ENCODE results near the gene NKX1-1. TPM values are rescaled to one million over a fixed set of nuclear protein-coding genes. Genes with fewer than 3 reads are reported as not detected.

NKX1-1 gene
- total RNA-seq, 4 donors from 2014 or later: not detected

DNA sequence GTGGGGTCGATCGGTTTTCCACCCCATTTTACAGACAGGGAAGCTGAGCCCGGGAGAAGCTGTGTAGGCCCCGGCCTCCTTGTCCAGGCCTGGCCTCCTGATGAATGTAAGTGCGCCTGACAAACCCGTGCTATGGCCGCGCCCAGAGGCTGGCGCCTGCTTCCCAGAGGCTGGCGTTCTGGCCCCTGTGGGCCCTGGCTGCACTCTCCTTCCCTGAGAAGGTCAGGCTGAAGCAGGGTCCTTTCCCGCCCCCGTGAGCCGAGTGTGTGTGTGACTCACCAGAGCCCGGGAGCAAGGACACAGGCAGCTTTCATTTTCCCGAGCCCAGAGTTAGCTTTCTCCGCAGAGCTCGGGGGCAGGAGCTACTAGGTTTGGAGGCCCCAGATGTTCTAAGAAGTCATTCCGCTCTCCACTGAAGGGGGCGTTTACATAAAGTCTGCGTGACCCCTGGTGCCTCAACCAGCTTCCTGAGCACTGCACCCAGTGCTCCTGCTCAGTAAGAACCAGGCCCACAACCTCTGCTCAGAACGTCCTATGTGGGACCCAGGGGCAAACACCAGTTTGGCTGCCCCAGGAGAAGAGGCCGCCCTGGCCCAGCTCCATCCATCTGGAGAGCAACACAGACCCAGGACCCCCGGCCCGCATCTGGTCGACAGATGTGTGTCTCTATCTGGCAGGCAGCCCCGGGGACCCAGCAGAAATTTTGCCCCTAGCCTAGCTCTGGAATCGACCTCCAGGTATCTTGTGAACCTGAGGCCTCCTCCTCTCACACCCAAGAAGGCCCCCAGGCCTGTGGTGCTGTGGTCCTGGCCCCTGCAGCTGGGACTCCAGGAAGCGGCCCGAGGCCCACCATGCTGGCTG lies 45.6 kb downstream of the NKX1-1 start:
- no peak for DNase-seq (ENCODE audit: low spot score in 2 of 2)
- Histone ChIP-seq H3K4me1 (peaks cover 7% of the 10 kb centered on the region), H3K9me3 (no peaks in the 10 kb centered on the region), H3K27ac (no peak overlapping the region), H3K4me3 (no peak overlapping the region), H3K27me3 (no peaks in the 10 kb centered on the region), H3K36me3 (peaks cover 37% of the 10 kb centered on the region)
- WGBS: 82% methylated on average over 15 of the region's 29 CpGs
- TF ChIP-seq, protein P1, sequence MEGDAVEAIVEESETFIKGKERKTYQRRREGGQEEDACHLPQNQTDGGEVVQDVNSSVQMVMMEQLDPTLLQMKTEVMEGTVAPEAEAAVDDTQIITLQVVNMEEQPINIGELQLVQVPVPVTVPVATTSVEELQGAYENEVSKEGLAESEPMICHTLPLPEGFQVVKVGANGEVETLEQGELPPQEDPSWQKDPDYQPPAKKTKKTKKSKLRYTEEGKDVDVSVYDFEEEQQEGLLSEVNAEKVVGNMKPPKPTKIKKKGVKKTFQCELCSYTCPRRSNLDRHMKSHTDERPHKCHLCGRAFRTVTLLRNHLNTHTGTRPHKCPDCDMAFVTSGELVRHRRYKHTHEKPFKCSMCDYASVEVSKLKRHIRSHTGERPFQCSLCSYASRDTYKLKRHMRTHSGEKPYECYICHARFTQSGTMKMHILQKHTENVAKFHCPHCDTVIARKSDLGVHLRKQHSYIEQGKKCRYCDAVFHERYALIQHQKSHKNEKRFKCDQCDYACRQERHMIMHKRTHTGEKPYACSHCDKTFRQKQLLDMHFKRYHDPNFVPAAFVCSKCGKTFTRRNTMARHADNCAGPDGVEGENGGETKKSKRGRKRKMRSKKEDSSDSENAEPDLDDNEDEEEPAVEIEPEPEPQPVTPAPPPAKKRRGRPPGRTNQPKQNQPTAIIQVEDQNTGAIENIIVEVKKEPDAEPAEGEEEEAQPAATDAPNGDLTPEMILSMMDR (IDR thresholded peaks at IDR 0.05): no peak
- TF ChIP-seq POLR2AphosphoS5 (IDR thresholded peaks at IDR 0.05) (no peak), EP300 (IDR thresholded peaks at IDR 0.05) (no peak), POLR2A (IDR thresholded peaks at IDR 0.05) (no peak)

DNA sequence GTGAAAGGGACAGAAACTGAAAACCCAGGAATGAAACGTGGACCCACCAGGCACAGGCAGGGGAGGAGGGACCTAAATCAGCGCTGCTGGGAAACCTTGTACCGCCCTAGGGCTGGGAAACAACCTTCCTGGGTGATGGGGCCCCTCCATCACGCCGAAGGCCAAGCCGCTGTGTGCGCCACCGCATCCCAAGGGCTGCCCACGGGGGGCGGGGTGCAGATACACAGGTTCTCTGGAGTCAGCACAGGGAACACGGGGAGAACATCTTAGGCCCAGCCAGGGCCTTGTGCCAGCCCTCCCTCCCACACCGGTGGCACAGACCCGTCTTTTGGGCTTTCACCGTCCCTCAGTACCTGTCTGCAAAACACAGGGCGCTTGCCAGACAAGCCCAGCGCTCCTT lies 46.3 kb downstream of the NKX1-1 start:
- no peaks in the 10 kb centered on the region for H3K9me3 ChIP-seq
- H3K36me3 ChIP-seq: peaks cover 41% of the 10 kb centered on the region
- no peak overlapping the region for H3K4me3 ChIP-seq
- peaks cover 5% of the 10 kb centered on the region for H3K4me1 ChIP-seq
- TF ChIP-seq, protein P1 (IDR thresholded peaks at IDR 0.05): no peak
- TF ChIP-seq EP300 (IDR thresholded peaks at IDR 0.05) (no peak), POLR2AphosphoS5 (IDR thresholded peaks at IDR 0.05) (no peak)
- no peak for DNase-seq (ENCODE audit: low spot score in 2 of 2)
- WGBS: 100% methylated on average over 5 of the region's 16 CpGs
- no peak overlapping the region for H3K27ac ChIP-seq
- no peaks in the 10 kb centered on the region for H3K27me3 ChIP-seq

DNA sequence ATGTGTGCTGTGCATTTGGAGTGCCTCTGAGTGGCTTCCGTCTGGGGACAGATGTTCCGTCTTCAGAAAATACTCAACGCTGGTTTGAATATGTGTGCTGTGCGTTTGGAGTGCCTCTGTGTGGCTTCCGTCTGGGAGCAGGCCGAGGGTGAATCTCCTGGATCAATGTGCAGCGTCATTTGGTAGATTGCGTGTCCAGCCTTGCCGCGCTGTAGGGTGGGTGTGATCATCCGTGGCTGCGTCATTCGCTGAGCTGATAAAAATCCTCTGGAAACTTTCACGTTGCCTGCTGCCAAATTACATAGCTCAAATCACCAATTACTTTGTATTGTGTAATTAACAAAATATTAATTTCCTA lies 47.1 kb downstream of the NKX1-1 start:
- no peaks in the 10 kb centered on the region for H3K27me3 ChIP-seq
- peaks cover 46% of the 10 kb centered on the region for H3K36me3 ChIP-seq
- H3K4me3 ChIP-seq: no peak overlapping the region
- no peaks in the 10 kb centered on the region for H3K4me1 ChIP-seq
- 80% methylated on average over 14 of the region's 14 CpGs for WGBS
- TF ChIP-seq POLR2A (IDR thresholded peaks at IDR 0.05) (no peak), EP300 (IDR thresholded peaks at IDR 0.05) (no peak), POLR2AphosphoS5 (IDR thresholded peaks at IDR 0.05) (no peak)
- TF ChIP-seq, protein P1 (IDR thresholded peaks at IDR 0.05): no peak
- no peak for DNase-seq (ENCODE audit: low spot score in 2 of 2)
- no peak overlapping the region for H3K27ac ChIP-seq
- H3K9me3 ChIP-seq: no peaks in the 10 kb centered on the region

DNA sequence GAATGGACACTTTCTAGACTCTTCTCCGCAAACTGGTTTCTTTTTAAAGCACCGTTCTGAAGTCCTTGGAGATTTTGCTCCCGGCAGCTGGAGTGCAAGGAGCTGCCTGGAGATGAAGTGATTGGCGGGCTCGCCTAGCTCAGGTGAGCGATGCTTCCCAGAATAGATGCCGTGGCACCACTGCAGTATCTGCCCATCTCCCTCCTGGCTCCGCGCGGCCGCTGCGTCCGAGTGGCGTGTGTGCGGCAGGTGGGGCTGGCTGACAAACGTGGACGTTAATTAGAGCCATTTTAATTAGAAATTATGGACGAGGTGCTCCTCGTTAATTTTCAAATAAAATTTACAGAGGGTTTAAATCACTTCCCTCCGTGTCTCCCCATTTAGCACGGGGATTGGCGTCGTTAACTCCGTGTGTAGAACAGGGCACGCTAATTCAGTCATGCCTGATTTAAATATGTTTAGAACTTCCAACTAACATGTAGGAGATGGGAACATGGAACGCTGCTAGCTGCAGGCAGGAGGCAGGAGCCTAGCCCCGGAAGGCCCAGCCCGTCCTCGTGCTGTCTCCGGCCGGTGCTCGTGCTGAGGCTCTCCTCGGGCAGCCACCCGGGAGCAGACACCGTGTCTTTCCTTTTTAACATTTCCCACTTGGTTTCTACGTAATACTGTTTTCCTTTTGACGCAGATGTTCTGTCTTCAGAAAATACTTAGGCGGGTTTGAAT lies 47.7 kb downstream of the NKX1-1 start:
- no peaks in the 10 kb centered on the region for H3K4me1 ChIP-seq
- peaks cover 51% of the 10 kb centered on the region for H3K36me3 ChIP-seq
- no peak overlapping the region for H3K4me3 ChIP-seq
- no peaks in the 10 kb centered on the region for H3K9me3 ChIP-seq
- no peak overlapping the region for H3K27ac ChIP-seq
- DNase-seq (ENCODE audit: low spot score in 2 of 2): no peak
- no peaks in the 10 kb centered on the region for H3K27me3 ChIP-seq
- 93% methylated on average over 38 of the region's 38 CpGs for WGBS
- TF ChIP-seq, protein P1 (IDR thresholded peaks at IDR 0.05): no peak
- TF ChIP-seq EP300 (IDR thresholded peaks at IDR 0.05): no peak
- no peak for TF ChIP-seq POLR2AphosphoS5 (IDR thresholded peaks at IDR 0.05)
- TF ChIP-seq POLR2A (IDR thresholded peaks at IDR 0.05): no peak

Measured in suprapubic skin (tissue), 4 donors.